Vagina (tissue), 2 donors: ENCODE data around the gene KCTD7.

Source experiments
- POLR2A ChIP-seq, 2 donors: fragments of 450-650 bp; IDR thresholded peaks; one replicate each; pipeline ENCODE4 v1.6.1; 2017; ENCODE audit warnings: antibody characterized with exemption in 2 of 2, mild to moderate bottlenecking in 2 of 2, moderate library complexity in 2 of 2
- TF ChIP-seq, protein P1 (sequence below), 3 experiments: fragments of 450-650 bp in 2 of 3; fragments of 200-600 bp in 1 of 3; sonication (generic) in 1 of 3; IDR thresholded peaks; one replicate each; pipeline ENCODE4 v1.5.1; 2017 to 2019; ENCODE audit warnings: antibody characterized with exemption in 3 of 3, mild to moderate bottlenecking in 2 of 3, moderate library complexity in 2 of 3

- TF ChIP-seq POLR2A (IDR thresholded peaks at IDR 0.05), result no peak
- TF ChIP-seq, protein P1, sequence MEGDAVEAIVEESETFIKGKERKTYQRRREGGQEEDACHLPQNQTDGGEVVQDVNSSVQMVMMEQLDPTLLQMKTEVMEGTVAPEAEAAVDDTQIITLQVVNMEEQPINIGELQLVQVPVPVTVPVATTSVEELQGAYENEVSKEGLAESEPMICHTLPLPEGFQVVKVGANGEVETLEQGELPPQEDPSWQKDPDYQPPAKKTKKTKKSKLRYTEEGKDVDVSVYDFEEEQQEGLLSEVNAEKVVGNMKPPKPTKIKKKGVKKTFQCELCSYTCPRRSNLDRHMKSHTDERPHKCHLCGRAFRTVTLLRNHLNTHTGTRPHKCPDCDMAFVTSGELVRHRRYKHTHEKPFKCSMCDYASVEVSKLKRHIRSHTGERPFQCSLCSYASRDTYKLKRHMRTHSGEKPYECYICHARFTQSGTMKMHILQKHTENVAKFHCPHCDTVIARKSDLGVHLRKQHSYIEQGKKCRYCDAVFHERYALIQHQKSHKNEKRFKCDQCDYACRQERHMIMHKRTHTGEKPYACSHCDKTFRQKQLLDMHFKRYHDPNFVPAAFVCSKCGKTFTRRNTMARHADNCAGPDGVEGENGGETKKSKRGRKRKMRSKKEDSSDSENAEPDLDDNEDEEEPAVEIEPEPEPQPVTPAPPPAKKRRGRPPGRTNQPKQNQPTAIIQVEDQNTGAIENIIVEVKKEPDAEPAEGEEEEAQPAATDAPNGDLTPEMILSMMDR (IDR thresholded peaks at IDR 0.05), result no peak
These were observed 14.3 kb downstream of the KCTD7 start for GRCh38 chr7:66642932-66643331.
